Suprapubic skin (tissue), 3 donors: ENCODE data around the gene RUNX1.

Experiments
- CTCF ChIP-seq, 2 donors: fragments of 200-600 bp in 1 of 2; fragments of 450-650 bp in 1 of 2; sonication (generic) in 1 of 2; IDR thresholded peaks; one replicate each; pipeline ENCODE4 v1.5.1; 2016 to 2019; ENCODE audit warnings: antibody characterized with exemption in 2 of 2, mild to moderate bottlenecking in 1 of 2, moderate library complexity in 1 of 2
- POLR2A ChIP-seq, 2 donors: fragments of 450-650 bp; IDR thresholded peaks; one replicate each; pipeline ENCODE4 v1.6.1; 2017; ENCODE audit warnings: antibody characterized with exemption in 2 of 2, mild to moderate bottlenecking in 2 of 2, moderate library complexity in 2 of 2

GRCh38 chr21:35016517-35017188, 32.4 kb downstream of the RUNX1 start:
- no peak for TF ChIP-seq POLR2A (IDR thresholded peaks at IDR 0.05)
- no peak for TF ChIP-seq CTCF (IDR thresholded peaks at IDR 0.05)
